ENCODE measurements around the gene LRRN2.

The LRRN2 gene

GRCh38 chr1:204663644-204664383, 21.7 kb downstream of the LRRN2 start:
- Histone ChIP-seq H3K4me3 (ENCODE audit: low read length) (no peak overlapping the region), H3K9me3 (ENCODE audit: control insufficient read depth, insufficient read depth, low read length) (no peaks in the 10 kb centered on the region), H3K36me3 (ENCODE audit: control insufficient read depth, insufficient read depth, low read length) (no peaks in the 10 kb centered on the region), H3K27ac (ENCODE audit: low read length) (no peak overlapping the region), H3K27me3 (ENCODE audit: control insufficient read depth, insufficient read depth, low read length) (no peaks in the 10 kb centered on the region), H3K4me1 (ENCODE audit: control insufficient read depth, insufficient read depth, low read length) (no peaks in the 10 kb centered on the region)
- WGBS (ENCODE audit: insufficient coverage, insufficient read length): no CpG with 5 or more reads among the region's 15 CpGs
- no peak for DNase-seq (ENCODE audit: low read depth, low spot score)

DNA sequence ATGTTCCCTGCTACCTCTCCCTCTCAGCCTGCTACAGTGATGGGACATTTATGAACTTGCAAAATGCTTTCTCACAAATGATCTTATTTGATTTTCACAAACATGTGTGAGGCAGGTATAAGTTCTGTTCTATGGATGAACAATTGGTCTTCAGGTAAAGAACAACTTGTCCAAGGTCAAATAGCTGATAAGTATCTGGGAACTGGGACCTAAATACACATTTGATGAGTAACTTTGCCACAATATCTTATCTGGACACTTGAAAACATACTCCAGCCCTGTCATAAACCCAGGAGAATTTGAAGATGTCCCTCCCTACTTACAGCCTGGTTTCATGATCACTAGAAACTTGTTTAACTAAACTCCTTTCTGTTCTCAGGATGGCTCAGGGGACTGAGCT, 23.0 kb downstream of the LRRN2 start:
- DNase-seq (ENCODE audit: low read depth, low spot score): no peak
- no peaks in the 10 kb centered on the region for H3K9me3 ChIP-seq (ENCODE audit: control insufficient read depth, insufficient read depth, low read length)
- H3K27ac ChIP-seq (ENCODE audit: low read length): no peak overlapping the region
- H3K27me3 ChIP-seq (ENCODE audit: control insufficient read depth, insufficient read depth, low read length): no peaks in the 10 kb centered on the region
- H3K4me1 ChIP-seq (ENCODE audit: control insufficient read depth, insufficient read depth, low read length): no peaks in the 10 kb centered on the region
- H3K36me3 ChIP-seq (ENCODE audit: control insufficient read depth, insufficient read depth, low read length): no peaks in the 10 kb centered on the region
- no peak overlapping the region for H3K4me3 ChIP-seq (ENCODE audit: low read length)

DNA sequence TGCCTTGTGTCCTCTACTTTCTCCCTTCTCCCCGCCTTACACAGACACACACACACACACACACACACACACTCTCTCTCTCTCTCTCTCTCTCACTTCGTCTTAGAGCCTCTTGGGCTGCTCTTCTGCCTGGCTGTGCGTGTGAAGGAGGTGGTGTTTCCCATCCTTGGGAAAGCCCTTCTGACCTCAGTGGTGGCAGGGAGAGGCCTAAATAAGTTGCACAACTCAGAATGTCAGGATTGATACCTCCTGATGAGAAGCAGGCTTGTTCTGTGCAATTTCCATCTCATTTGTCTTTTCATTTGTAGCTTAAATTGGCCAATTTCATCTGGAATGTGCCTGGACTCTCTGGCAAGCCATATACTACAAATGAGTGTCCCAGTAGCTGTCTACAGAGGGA, 25.0 kb downstream of the LRRN2 start:
- Histone ChIP-seq H3K36me3 (ENCODE audit: control insufficient read depth, insufficient read depth, low read length) (no peaks in the 10 kb centered on the region), H3K27ac (ENCODE audit: low read length) (no peak overlapping the region), H3K27me3 (ENCODE audit: control insufficient read depth, insufficient read depth, low read length) (no peaks in the 10 kb centered on the region), H3K9me3 (ENCODE audit: control insufficient read depth, insufficient read depth, low read length) (no peaks in the 10 kb centered on the region), H3K4me3 (ENCODE audit: low read length) (no peak overlapping the region), H3K4me1 (ENCODE audit: control insufficient read depth, insufficient read depth, low read length) (no peaks in the 10 kb centered on the region)
- no CpG with 5 or more reads among the region's 3 CpGs for WGBS (ENCODE audit: insufficient coverage, insufficient read length)
- DNase-seq (ENCODE audit: low read depth, low spot score): no peak

DNA sequence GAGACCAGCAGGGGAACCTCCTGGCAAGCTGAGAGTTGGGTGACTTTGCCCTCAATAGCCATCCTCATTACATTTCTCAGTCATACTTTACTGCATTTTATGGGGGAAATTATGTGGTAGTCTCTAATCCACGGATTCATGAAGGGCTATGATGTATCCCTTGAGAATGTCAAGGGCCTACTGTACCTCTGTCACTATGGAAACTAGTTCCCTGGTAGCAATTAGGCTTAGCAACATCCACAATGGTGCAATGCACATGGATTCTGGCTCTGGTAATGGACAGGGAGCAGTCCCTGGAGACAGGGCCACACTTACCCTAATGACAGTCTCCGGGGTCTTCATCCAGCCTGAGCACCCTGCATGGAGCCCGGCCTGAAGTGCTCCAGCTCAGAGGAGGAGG, 26.5 kb downstream of the LRRN2 start:
- H3K36me3 ChIP-seq (ENCODE audit: control insufficient read depth, insufficient read depth, low read length): no peaks in the 10 kb centered on the region
- H3K27ac ChIP-seq (ENCODE audit: low read length): no peak overlapping the region
- no peaks in the 10 kb centered on the region for H3K4me1 ChIP-seq (ENCODE audit: control insufficient read depth, insufficient read depth, low read length)
- DNase-seq (ENCODE audit: low read depth, low spot score): no peak
- H3K4me3 ChIP-seq (ENCODE audit: low read length): no peak overlapping the region
- WGBS (ENCODE audit: insufficient coverage, insufficient read length): no CpG with 5 or more reads among the region's 3 CpGs
- H3K9me3 ChIP-seq (ENCODE audit: control insufficient read depth, insufficient read depth, low read length): no peaks in the 10 kb centered on the region
- H3K27me3 ChIP-seq (ENCODE audit: control insufficient read depth, insufficient read depth, low read length): no peaks in the 10 kb centered on the region

DNA sequence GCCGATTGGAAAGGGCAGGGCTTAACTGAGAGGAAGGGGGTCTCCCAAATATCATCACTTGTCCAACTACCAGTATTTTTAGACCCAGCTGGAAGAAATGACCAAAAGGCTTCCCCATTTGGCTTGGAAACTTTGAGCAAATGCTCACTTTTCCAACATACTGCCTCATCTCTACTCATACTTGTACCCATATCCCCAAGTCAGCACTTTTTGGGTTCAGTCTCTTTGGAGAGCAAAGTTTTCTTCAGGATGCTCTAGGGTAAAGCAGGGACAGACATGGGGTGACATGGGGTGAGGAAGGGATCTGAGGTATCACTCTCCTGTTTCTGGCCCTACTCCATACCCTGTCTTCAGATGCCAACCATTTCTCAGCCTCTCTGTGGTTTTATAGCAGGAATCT, 27.2 kb downstream of the LRRN2 start:
- no peak for DNase-seq (ENCODE audit: low read depth, low spot score)
- no CpG with 5 or more reads among the region's 1 CpG for WGBS (ENCODE audit: insufficient coverage, insufficient read length)
- no peaks in the 10 kb centered on the region for H3K9me3 ChIP-seq (ENCODE audit: control insufficient read depth, insufficient read depth, low read length)
- no peaks in the 10 kb centered on the region for H3K36me3 ChIP-seq (ENCODE audit: control insufficient read depth, insufficient read depth, low read length)
- H3K4me1 ChIP-seq (ENCODE audit: control insufficient read depth, insufficient read depth, low read length): no peaks in the 10 kb centered on the region
- H3K27ac ChIP-seq (ENCODE audit: low read length): no peak overlapping the region
- H3K4me3 ChIP-seq (ENCODE audit: low read length): no peak overlapping the region
- H3K27me3 ChIP-seq (ENCODE audit: control insufficient read depth, insufficient read depth, low read length): no peaks in the 10 kb centered on the region

- H3K27me3 ChIP-seq (ENCODE audit: control insufficient read depth, insufficient read depth, low read length): peaks cover 4% of the 10 kb centered on the region; the same call in 1 of the 2 replicates
- no peak overlapping the region for H3K4me3 ChIP-seq (ENCODE audit: low read length)
- no peak overlapping the region for H3K27ac ChIP-seq (ENCODE audit: low read length)
- peaks cover 12% of the 10 kb centered on the region for H3K4me1 ChIP-seq (ENCODE audit: control insufficient read depth, insufficient read depth, low read length)
- DNase-seq (ENCODE audit: low read depth, low spot score): no peak
- H3K36me3 ChIP-seq (ENCODE audit: control insufficient read depth, insufficient read depth, low read length): no peaks in the 10 kb centered on the region
- no CpG with 5 or more reads among the region's 5 CpGs for WGBS (ENCODE audit: insufficient coverage, insufficient read length)
- no peaks in the 10 kb centered on the region for H3K9me3 ChIP-seq (ENCODE audit: control insufficient read depth, insufficient read depth, low read length)
These were observed 31.8 kb downstream of the LRRN2 start for GRCh38 chr1:204653590-204654340.

GRCh38 chr1:204652497-204652896, 33.0 kb downstream of the LRRN2 start:
- peaks cover 4% of the 10 kb centered on the region; the same call in 1 of the 2 replicates for H3K27me3 ChIP-seq (ENCODE audit: control insufficient read depth, insufficient read depth, low read length)
- no peaks in the 10 kb centered on the region for H3K9me3 ChIP-seq (ENCODE audit: control insufficient read depth, insufficient read depth, low read length)
- H3K4me3 ChIP-seq (ENCODE audit: low read length): no peak overlapping the region
- H3K27ac ChIP-seq (ENCODE audit: low read length): no peak overlapping the region
- no peak for DNase-seq (ENCODE audit: low read depth, low spot score)
- WGBS (ENCODE audit: insufficient coverage, insufficient read length): no CpG with 5 or more reads among the region's 3 CpGs
- H3K36me3 ChIP-seq (ENCODE audit: control insufficient read depth, insufficient read depth, low read length): no peaks in the 10 kb centered on the region
- H3K4me1 ChIP-seq (ENCODE audit: control insufficient read depth, insufficient read depth, low read length): peaks cover 12% of the 10 kb centered on the region

DNA sequence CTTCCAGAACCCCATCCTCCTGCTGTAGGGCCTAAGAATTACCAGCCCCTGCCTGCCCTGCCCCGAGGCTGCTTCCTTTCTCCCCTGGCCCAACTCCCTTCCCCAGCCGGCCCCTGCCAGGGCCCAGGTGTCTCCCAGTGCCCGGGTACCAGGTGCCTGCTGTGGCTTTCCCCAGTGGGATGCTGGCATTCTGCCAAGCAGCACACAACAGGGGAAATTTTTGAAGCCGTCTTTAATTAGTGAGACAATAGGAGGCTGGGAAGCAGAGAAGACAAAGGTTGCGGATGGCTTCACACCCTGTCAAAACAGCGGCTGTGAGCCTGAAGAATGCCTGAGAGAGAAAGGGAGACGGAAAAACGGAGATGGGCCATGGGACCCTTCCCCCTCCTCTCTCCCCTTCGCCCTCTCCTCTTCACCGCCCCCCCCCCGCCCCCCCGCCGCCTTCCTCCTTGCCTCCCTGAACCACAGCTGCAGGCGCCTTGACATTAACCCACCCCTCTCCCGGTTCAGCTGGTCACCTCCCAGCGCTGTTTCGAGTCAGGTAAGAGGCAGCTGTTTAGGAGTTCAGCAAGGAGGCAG, 33.6 kb downstream of the LRRN2 start:
- H3K4me1 ChIP-seq (ENCODE audit: control insufficient read depth, insufficient read depth, low read length): peaks cover 15% of the 10 kb centered on the region
- WGBS (ENCODE audit: insufficient coverage, insufficient read length): no CpG with 5 or more reads among the region's 17 CpGs
- peaks cover 4% of the 10 kb centered on the region; the same call in 1 of the 2 replicates for H3K27me3 ChIP-seq (ENCODE audit: control insufficient read depth, insufficient read depth, low read length)
- H3K9me3 ChIP-seq (ENCODE audit: control insufficient read depth, insufficient read depth, low read length): no peaks in the 10 kb centered on the region
- no peak overlapping the region for H3K27ac ChIP-seq (ENCODE audit: low read length)
- DNase-seq (ENCODE audit: low read depth, low spot score): no peak
- no peaks in the 10 kb centered on the region for H3K36me3 ChIP-seq (ENCODE audit: control insufficient read depth, insufficient read depth, low read length)
- H3K4me3 ChIP-seq (ENCODE audit: low read length): no peak overlapping the region

DNA sequence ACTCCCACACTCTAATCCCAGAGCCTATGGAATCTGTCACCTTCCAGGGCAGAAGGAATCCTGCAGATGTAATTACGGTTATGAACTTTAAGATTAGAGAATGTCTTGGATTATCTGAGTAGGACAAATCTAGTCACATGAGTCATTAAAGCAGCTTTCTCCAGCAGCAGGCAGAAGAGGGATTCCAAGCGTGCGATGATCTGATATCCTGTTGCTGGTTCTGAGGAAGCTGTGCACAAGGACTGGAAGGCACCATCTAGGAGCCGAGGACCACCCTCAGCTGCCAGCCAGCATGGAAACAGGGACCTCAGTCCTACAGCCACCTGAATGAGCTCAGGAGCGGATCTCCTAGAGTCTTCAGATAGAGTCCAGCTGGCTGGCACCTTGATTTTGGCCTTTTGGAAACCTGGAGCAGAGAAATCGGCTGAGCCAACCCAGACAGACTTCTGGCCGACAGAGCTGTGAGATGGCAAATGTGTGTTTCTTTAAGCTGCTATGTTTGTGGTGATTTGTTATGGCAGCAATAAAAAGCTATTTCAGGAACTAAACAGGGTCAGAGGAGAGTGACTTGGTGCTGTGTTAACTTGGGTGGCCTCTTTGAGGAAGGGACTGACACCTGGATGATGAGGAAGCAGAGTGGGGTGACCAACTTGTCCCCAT, 34.5 kb downstream of the LRRN2 start:
- DNase-seq (ENCODE audit: low read depth, low spot score): no peak
- no peak overlapping the region for H3K27ac ChIP-seq (ENCODE audit: low read length)
- no peak overlapping the region for H3K4me3 ChIP-seq (ENCODE audit: low read length)
- peaks cover 15% of the 10 kb centered on the region for H3K4me1 ChIP-seq (ENCODE audit: control insufficient read depth, insufficient read depth, low read length)
- no CpG with 5 or more reads among the region's 7 CpGs for WGBS (ENCODE audit: insufficient coverage, insufficient read length)
- H3K9me3 ChIP-seq (ENCODE audit: control insufficient read depth, insufficient read depth, low read length): no peaks in the 10 kb centered on the region
- no peaks in the 10 kb centered on the region for H3K36me3 ChIP-seq (ENCODE audit: control insufficient read depth, insufficient read depth, low read length)
- H3K27me3 ChIP-seq (ENCODE audit: control insufficient read depth, insufficient read depth, low read length): peaks cover 4% of the 10 kb centered on the region; the same call in 1 of the 2 replicates

DNA sequence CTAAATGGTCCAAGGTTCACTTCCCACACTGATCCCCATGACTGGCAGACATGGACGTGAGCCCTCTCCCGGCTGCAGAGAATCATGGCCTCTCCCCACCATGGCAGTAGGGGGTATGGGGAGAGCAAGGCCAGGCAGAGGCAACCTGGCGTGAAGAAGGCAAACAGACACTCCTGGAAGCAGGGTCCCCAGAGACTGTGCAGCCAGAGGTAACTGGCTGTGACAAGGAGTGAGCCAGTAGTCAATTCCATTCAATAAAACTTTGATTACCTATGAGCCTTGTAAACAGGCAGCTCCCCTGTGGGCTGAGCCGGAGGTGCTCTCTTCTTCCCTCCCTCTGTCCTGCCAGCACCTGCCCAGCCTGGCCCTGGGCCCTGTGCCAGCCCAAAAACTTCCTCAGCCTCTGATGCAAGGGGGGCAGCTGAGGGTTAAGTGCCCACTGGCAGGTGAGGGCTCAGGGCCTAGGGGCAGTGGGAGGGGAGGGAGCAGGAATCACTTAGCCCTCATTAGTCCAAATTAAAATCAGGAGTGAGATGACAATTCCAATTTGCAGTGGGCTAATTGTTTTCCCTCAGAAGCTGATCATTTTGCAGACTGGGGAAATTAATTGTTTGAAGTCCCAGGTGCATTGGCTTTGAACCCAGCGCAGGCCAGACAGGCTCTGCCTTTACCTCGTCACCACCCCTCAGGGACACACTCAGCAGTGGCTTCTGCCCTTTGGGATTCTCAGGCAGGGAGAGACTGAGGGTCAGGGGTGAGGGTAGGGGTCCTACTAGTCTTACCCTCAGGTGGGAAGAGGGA, 35.6 kb downstream of the LRRN2 start:
- Histone ChIP-seq H3K27me3 (ENCODE audit: control insufficient read depth, insufficient read depth, low read length) (peaks cover 4% of the 10 kb centered on the region; the same call in 1 of the 2 replicates), H3K4me1 (ENCODE audit: control insufficient read depth, insufficient read depth, low read length) (peaks cover 15% of the 10 kb centered on the region), H3K4me3 (ENCODE audit: low read length) (no peak overlapping the region), H3K9me3 (ENCODE audit: control insufficient read depth, insufficient read depth, low read length) (no peaks in the 10 kb centered on the region), H3K36me3 (ENCODE audit: control insufficient read depth, insufficient read depth, low read length) (no peaks in the 10 kb centered on the region), H3K27ac (ENCODE audit: low read length) (no peak overlapping the region)
- WGBS (ENCODE audit: insufficient coverage, insufficient read length): no CpG with 5 or more reads among the region's 6 CpGs
- DNase-seq (ENCODE audit: low read depth, low spot score): no peak

Data from iPS DF 6.9 (cell line).